UCSD-AML1 (cell line): ENCODE measurements around the gene TFIP11.
"Not testable (repeated sequence)": the region's sequence is repeated elsewhere in the genome, so short reads cannot be mapped to it uniquely, and the experiment has no call there.

ENCODE experiments used
- DNase-seq: peaks from one replicate; lab custom pipeline; 2025; ENCODE audit not compliant: unreplicated experiment; lab: John Stamatoyannopoulos, UW

TFIP11 gene

DNA sequence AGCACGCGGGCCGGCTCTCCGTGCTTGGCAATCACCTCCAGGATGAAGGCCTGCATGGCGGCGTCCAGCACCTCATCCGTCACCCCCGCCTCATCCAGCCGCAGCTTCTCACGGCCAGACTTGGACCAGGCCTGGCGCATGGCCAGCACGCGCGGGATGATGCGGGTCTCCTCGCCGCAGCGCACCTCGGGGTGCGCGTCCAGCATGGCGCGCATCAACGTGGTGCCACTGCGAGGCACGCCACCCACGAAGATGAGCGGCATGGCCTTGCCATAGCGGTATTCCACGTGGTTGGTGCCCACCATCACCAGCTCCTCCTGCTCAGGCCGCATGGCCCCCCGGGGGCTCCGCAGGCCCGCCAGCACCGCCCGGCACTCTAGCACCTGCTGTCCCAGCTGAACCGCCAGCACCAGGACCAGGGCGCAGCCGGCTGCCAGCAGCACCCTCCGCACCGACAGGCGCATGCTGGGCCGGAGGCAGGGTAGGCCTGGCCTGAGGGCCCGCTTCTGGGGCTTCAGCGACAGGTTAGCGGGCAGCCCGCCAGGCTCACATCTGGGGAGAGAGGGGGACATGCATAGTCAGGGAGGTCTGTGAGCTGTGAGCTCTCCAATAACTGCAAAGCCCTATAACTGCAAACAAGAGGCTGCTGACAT, 29.0 kb upstream of the TFIP11 start:
- DNase-seq = no peak

DNA sequence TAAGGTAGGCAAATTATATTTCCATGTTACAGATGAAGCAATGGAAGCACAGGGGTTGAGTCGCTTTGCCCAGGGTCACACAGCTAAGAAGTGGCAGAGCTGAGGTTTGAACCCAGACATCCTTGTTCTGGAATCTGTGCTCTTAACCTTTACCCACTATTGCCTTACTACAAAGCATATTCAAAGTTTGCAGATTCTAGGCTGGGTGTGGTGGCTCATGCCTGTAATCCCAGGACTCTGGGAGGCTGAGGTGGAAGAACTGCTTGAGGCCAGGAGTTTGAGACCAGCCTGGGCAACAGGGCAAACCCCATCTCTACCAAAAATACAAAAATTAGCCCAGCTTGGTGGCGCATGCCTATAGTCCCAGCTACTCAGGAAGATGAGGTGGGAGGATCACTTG, 27.8 kb upstream of the TFIP11 start:
- DNase-seq = no peak

GRCh38 chr22:26536762-26537134, 24.5 kb upstream of the TFIP11 start:
- DNase-seq = no peak

DNA sequence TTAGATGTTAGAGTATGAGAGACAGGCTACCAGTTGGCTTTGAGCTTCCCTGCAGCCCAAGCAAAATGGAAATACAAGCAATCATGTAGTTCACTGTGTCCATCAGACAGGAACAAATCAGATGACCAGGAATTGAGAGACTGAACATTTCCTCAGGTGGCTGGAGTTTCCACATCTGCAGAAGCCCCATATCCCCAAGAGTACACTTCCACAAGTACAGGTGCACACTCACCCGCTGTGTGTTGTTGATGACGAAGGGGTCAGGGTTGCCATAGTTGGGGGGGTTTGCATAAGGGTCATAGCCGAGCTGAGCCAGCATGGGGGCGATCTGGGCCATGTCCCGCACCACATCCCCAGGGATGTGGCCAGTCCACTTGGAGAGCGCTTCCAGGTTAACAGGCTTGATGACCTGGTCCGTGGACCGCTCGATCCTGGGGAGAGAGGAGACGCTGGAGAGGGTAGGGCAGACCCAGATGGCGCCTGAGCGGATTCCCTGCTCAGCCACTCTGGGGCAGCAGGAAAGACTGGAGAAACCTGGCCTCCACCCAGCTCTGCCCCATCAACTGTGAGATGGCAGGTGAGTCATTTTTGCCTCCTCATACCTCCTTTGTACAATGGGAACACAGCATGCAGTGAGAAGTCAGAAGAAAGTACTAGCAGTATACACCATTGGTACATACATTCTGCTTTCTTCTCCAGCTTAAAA, 23.9 kb upstream of the TFIP11 start:
- no peak for DNase-seq

- DNase-seq = no peak
Measured at GRCh38 chr22:26535603-26535908, 23.3 kb upstream of the TFIP11 start.

DNA sequence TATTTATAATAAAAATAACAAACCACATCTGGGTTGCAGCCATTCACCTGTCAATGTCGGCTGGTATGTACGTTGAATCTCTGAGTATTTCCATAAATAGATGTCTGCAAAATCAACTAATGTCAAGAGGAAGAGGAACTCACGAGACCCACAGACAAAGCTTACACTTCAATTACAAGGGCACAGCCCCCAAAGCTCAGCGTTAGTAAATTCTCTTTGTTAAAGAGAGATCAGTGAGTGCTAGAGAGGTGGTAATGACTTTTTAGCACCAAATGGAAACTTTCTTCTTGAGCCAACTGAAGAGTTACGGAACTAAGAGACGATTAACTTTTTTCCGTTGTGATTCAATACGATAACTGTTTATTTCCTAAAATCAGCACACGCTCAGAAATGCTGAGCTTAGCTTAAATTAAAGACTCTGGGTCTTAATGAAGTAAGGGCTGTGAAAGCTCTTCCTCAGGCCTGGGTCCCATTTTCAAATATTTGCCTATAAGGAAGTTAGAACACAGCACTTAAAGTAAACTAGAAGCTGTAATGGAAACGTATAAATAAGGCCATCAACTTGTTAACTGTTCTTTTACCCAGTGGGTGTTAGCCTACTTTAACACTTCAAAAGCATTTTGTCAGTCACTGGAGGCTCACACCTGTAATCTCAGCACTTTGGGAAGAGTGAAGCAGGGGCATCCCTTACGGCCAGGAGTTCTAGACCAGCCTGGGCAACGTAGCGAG, 22.8 kb upstream of the TFIP11 start:
- no peak for DNase-seq

- DNase-seq = no peak
Measured at GRCh38 chr22:26534171-26534855, 22.0 kb upstream of the TFIP11 start.

- DNase-seq = no peak
Measured at GRCh38 chr22:26529345-26529744, 17.1 kb upstream of the TFIP11 start.

- not testable (repeated sequence) for DNase-seq
Measured at GRCh38 chr22:26528518-26528917, 16.2 kb upstream of the TFIP11 start.

DNA sequence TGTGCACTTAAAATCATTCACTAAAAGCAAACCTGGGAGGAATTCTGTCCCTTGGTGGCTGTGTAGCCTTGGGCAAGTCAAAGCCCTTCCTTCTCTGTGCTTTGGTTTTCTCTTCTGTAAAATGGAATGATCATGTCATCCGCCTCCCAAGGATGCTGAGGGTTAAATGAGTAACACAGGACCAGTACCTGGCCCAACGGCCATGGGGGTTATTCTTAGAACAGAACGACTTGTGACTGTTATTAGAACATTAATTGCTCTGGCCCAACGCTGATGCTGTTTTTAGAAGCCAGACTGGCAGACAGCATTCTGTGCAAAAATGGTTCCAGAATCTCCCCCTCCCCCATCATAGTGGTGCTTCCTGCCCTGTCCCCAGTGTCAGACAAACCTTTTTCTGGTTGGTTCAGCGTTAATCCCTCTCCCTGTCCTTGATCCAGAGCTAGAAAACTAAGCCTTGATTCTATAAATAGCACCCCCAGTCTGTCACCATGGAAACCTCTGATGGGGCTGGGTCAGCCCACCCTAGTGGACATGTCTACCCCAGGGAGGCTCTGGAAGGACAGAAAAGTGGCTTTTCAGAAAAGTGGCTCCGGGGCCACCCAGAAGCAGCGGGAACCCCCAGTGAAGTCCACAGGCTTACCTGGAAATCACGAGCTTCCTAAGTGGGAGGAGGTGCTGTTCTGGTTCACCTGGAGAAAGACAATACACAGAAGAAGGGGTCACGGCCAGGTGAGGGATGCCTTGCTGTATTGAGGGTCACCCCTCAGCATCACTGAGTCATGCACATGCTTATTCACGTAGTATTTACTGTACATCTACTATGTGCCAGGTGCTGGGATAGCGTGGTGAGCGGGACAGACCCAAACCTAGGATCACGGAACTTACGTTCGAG, 15.5 kb upstream of the TFIP11 start:
- no peak for DNase-seq

GRCh38 chr22:26527167-26527566, 14.9 kb upstream of the TFIP11 start:
- no peak for DNase-seq

- no peak for DNase-seq
Measured at GRCh38 chr22:26525946-26526564, 13.8 kb upstream of the TFIP11 start.

GRCh38 chr22:26524870-26525269, 12.6 kb upstream of the TFIP11 start:
- no peak for DNase-seq

- no peak for DNase-seq
Measured at GRCh38 chr22:26522592-26522991, 10.3 kb upstream of the TFIP11 start.

GRCh38 chr22:26522012-26522411, 9.7 kb upstream of the TFIP11 start:
- DNase-seq = no peak

DNA sequence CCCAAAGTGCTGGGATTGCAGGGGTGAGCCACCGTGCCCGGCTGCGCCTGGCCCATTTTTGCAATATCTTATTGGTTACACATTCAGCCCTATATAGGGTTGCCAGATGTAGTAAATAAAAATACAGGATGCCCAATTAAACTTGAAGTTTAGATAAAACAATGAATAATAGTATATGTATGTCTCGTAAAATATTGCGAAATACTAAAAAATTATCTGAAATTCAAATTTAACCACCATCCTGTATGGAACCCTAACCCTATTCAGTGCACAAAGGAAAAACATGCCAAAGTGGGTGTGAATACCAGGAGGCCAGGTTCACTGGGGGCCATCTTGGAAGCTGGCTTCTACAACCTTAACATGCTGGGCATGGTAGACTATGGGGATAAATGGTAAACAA, 5.2 kb upstream of the TFIP11 start:
- no peak for DNase-seq

DNA sequence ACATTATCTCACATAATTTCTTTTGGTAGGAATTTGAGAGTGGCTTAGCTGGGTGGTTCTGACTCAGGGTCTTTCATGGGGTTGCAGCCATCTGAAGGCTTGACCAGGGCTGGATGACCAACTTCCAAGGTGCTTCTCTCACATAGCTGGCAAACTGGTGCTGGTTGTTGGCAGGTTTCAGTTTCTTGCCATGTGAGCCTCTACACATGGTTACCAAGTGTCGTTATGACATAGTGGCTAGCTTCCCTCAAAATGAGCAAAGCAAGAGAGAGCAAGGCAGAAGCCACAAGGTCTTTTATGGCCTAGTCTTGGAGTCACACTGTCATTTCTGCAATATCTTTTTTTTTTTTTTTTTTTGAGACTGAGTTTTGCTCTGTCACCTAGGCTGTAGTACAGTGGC, 4.2 kb upstream of the TFIP11 start:
- DNase-seq = no peak

GRCh38 chr22:26515931-26516330, 3.7 kb upstream of the TFIP11 start:
- DNase-seq = no peak

GRCh38 chr22:26514419-26515161, 2.3 kb upstream of the TFIP11 start:
- DNase-seq = no peak

GRCh38 chr22:26513838-26514237, 1.6 kb upstream of the TFIP11 start:
- DNase-seq = no peak
